Heart left ventricle (tissue), 13 donors: ENCODE data around the gene IRF5.
"Not testable (repeated sequence)": the region's sequence is repeated elsewhere in the genome, so short reads cannot be mapped to it uniquely, and the experiment has no call there.

ENCODE experiments used
- POLR2A ChIP-seq, 2 donors: fragments of 450-650 bp; IDR thresholded peaks; one replicate each; pipeline ENCODE4 v1.6.1; 2017; ENCODE audit warnings: antibody characterized with exemption in 2 of 2, mild to moderate bottlenecking in 2 of 2, moderate library complexity in 2 of 2
- TF ChIP-seq, protein P1 (sequence below), 12 donors: fragments of 200-600 bp; sonication (generic) in 4 of 12; IDR thresholded peaks; one replicate each; pipeline versions ENCODE4 v1.5.0 to v1.8.0; 2018 to 2022; ENCODE audit warnings: antibody characterized with exemption in 12 of 12, mild to moderate bottlenecking in 5 of 12
- donor health status: ischemic (EF 13 %, LVEDD 7.1; RV severe dilation, severe dysfunction).
- donor health status: DM: no; HTN: yes; CAD: no.
- donor health status: DM: no; HTN: no; CAD: no.
- donor health status: ischemic (EF 25% LVEDD 6.9; RV normal size, moderate dysfunction).
- donor health status: ischemic (EF 25% LVEDD 5.7; RV mildly dilated, moderate dysfunction).
- donor health status: ischemic (EF 35%, LVEDD 5.7; RV mildly dilated, moderate dysfunction).
- donor health status: nonischemic (EF 11% LVEDD 7.7; RV severe dilation, severe dysfunction).
- donor health status: DM: yes; HTN: yes; CAD: no.
- donor health status: PGD.
- donor health status: ischemic (EF 29% LVEDD 5.4; RV normal size, mild dysfunction).
- donor health status: nonischemic (EF 23%, LVEDD 6.1; RV moderate dilation, normal function).

DNA sequence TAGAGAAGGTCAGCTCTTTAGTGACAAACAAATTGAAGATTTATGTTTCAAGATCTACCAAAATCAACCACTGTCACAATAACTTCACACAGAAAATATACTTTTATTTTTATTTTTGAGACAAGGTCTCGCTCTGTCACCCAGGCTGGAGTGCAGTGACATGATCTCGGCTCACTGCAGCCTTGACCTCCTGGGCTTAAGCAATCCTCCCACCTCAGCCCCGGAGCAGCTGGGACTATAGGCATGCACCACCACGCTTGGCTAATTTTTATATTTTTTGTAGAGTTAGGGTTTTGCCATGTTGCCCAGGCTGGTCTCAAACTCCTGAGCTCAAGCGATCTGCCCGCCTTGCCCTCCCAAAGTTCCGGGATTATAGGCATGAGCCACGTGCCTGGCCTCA is 56.8 kb downstream of the IRF5 start:
- TF ChIP-seq POLR2A (IDR thresholded peaks at IDR 0.05), result not testable (repeated sequence)
- TF ChIP-seq, protein P1, sequence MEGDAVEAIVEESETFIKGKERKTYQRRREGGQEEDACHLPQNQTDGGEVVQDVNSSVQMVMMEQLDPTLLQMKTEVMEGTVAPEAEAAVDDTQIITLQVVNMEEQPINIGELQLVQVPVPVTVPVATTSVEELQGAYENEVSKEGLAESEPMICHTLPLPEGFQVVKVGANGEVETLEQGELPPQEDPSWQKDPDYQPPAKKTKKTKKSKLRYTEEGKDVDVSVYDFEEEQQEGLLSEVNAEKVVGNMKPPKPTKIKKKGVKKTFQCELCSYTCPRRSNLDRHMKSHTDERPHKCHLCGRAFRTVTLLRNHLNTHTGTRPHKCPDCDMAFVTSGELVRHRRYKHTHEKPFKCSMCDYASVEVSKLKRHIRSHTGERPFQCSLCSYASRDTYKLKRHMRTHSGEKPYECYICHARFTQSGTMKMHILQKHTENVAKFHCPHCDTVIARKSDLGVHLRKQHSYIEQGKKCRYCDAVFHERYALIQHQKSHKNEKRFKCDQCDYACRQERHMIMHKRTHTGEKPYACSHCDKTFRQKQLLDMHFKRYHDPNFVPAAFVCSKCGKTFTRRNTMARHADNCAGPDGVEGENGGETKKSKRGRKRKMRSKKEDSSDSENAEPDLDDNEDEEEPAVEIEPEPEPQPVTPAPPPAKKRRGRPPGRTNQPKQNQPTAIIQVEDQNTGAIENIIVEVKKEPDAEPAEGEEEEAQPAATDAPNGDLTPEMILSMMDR (IDR thresholded peaks at IDR 0.05), result not testable (repeated sequence)
